ENCODE results near the gene PTCHD1. TPM values are rescaled to one million over a fixed set of nuclear protein-coding genes. Genes with fewer than 3 reads are reported as not detected.

PTCHD1 gene
- total and polyA plus RNA-seq, 5 experiments from 2014 or later, result not detected

DNA sequence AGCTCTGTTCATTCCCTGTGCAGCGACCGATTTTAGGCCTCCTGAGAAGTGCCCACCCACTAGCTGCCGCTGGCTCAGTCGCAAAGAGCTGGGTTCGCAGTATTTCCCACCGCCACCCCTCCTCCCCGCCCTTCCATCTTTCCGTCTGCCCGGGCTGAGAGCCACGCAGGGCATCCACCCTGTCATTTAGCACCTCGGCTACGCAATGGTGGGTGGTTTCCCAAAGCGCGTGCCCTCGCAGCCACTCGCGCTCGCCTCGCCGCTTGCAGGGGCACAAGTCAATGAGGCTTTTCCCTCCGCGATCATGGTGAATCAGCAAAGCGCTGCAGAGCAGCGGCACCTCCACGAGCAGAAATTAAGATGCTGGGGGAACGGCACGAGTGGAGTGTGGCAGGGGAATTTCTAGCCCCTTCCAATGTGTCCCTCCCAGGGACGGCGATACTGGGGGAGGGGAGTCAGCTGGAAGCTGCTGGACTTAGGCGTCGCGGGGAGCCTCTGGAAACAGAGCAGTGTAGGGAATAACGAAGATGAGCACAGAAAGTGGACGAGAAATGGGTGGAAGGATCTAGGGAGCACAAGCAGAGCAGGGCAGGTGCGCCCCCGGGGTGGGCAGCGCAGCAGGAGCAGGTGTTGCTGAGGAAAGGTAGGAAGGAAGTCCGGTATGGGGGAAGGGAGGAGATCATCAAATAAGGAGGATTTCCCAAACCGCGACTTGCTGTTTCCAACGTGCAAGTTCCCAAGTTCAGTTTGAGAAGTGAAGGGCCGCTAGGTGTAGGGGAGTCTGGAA, 2.4 kb upstream of the PTCHD1 start:
- no peak for ATAC-seq
- H3K9me3 Mint-ChIP-seq, result peaks cover 0 to 10% (median 0%) of the 10 kb centered on the region in 9 donors
- H3K36me3 Mint-ChIP-seq, result peaks cover 0 to 3% (median 0%) of the 10 kb centered on the region in 3 donors
- POLR2A ChIA-PET, result no interaction called here
- peak overlapping the region in 7 of 10 donors; percentile 7 to 70 (median 47) for H3K4me3 Mint-ChIP-seq
- DNase-seq, result peak in 1 of 10 donors; percentile 0
- H3K4me1 Mint-ChIP-seq, result peaks cover 6 to 17% (median 11%) of the 10 kb centered on the region in 4 donors
- peaks cover 19 to 51% (median 31%) of the 10 kb centered on the region in 5 donors for H3K27me3 Mint-ChIP-seq
- H3K27ac Mint-ChIP-seq, result peak overlapping the region in 1 of 10 donors; percentile 40

DNA sequence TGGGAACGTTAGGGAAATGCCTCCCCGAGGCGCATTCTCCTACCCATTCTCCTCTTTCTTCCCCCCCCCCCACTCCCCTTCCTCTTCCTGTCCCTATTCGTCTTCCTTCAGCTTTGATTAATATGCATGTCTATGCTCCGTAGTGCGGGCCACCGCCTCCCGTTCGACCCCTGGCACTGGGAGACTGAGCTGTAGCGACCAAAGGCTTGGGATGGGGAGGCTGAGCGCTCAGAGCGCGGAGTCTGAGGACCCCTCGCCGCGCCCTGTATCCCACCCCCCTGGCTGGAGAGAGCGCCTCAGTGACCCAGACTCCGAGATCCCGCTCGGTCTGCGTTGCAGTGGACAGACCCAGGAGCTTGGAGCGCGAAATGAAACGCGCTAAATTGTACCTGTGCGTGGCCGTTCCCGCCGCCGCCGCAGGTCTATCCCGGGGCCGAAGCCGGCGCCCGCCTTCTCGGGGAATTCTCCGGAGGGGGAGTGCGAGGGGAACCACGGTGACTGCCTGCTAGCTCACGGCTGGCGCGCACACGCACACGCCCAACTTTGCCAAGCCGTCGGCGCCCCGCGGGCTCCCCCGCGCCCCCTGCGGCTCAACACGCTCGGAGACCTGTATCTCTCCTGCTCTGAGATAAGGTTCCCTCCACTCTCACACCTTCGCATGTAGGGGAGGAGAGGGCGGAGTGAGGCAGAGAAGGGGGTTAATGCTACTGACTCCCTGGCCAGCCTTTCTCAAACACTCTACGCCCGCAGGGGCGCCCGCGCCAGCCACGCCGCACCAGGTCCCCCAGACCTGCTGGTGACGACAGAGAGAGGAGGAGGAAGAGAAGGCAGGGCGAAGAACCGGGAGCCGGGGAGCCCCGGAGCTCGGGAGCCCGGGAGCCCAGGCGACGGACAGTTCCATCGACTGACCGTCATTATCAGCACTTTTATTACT, 1.5 kb upstream of the PTCHD1 start:
- H3K27ac Mint-ChIP-seq, result no peak overlapping the region
- H3K36me3 Mint-ChIP-seq, result peaks cover 0 to 3% (median 0%) of the 10 kb centered on the region in 3 donors
- no peak for ATAC-seq
- no peak for DNase-seq
- peak overlapping the region in 2 of 10 donors; percentile 43 to 57 for H3K4me3 Mint-ChIP-seq
- POLR2A ChIA-PET, result no interaction called here
- peaks cover 0 to 7% (median 0%) of the 10 kb centered on the region in 9 donors for H3K9me3 Mint-ChIP-seq
- peaks cover 6 to 17% (median 11%) of the 10 kb centered on the region in 4 donors for H3K4me1 Mint-ChIP-seq
- peaks cover 19 to 51% (median 33%) of the 10 kb centered on the region in 5 donors for H3K27me3 Mint-ChIP-seq

- POLR2A ChIA-PET, result no interaction called here
- Mint-ChIP-seq H3K9me3 (peaks cover 0 to 7% (median 0%) of the 10 kb centered on the region in 9 donors), H3K36me3 (peaks cover 0 to 3% (median 0%) of the 10 kb centered on the region in 3 donors), H3K4me1 (peaks cover 6 to 17% (median 11%) of the 10 kb centered on the region in 4 donors), H3K27me3 (peaks cover 17 to 51% (median 33%) of the 10 kb centered on the region in 5 donors), H3K4me3 (peak overlapping the region in 3 of 10 donors; percentile 22 to 57 (median 41)), H3K27ac (no peak overlapping the region)
- no peak for DNase-seq
- ATAC-seq, result no peak
Measured at GRCh38 chrX:23333842-23334520, 668 bp upstream of the PTCHD1 start.

- ATAC-seq (no peak), DNase-seq (no peak)
- peaks cover 19 to 51% (median 33%) of the 10 kb centered on the region in 5 donors for H3K27me3 Mint-ChIP-seq
- H3K4me1 Mint-ChIP-seq, result peaks cover 6 to 17% (median 11%) of the 10 kb centered on the region in 4 donors
- H3K27ac Mint-ChIP-seq, result no peak overlapping the region
- H3K36me3 Mint-ChIP-seq, result peaks cover 0 to 3% (median 0%) of the 10 kb centered on the region in 3 donors
- POLR2A ChIA-PET, result no interaction called here
- no peak overlapping the region for H3K4me3 Mint-ChIP-seq
- H3K9me3 Mint-ChIP-seq, result peaks cover 0 to 7% (median 0%) of the 10 kb centered on the region in 9 donors
Measured at GRCh38 chrX:23334521-23334847, 165 bp upstream of the PTCHD1 start.

DNA sequence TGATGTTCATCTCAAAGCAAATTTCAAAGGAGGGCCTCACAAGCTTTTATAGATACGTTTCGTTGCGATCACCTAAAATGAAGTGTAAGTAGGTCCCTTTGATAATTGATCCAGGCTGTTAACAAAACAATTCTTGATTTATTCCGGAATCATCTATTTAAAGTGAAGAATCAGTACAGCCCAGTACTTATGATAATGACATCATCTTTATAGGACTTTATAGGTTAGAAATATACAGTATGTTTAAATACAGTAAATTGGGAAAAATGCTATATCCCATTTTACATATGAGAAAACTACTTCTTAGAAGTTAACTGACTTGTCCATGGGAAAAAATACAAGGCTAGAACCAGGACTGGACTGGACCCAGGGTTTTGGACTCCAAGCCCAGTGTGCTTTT, 3.7 kb downstream of the PTCHD1 start:
- POLR2A ChIA-PET, result no interaction called here

DNA sequence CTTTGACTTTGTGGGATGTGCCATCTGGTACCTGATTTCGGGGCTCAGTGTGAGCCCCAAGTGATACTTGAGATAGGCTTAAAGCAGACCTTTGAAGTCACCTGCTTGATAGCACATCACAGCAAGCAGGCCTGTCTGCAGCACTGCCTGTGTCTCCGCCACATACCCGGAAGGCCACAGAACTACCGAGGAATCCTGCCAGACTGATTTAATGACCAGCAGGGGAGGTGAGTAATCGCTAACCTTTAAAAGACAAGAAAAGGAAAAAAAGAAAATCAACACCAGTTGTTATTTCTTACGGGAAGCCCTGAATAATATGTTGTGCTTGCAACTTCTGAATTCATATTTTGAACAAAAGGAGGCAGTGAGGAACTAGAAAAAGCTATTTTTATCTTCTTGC, 6.8 kb downstream of the PTCHD1 start:
- Mint-ChIP-seq H3K9me3 (no peaks in the 10 kb centered on the region), H3K27me3 (peaks cover 4 to 14% (median 10%) of the 10 kb centered on the region in 5 donors), H3K4me1 (no peaks in the 10 kb centered on the region), H3K27ac (no peak overlapping the region), H3K4me3 (no peak overlapping the region), H3K36me3 (peaks cover 0 to 5% (median 0%) of the 10 kb centered on the region in 3 donors)
- ATAC-seq (no peak), DNase-seq (no peak)
- POLR2A ChIA-PET, result no interaction called here

More for the DNA sequence above, 3.7 kb downstream of the PTCHD1 start:
- Mint-ChIP-seq H3K9me3 (peaks cover 0 to 2% (median 0%) of the 10 kb centered on the region in 9 donors), H3K4me1 (peaks cover 0 to 8% (median 2%) of the 10 kb centered on the region in 4 donors), H3K27ac (no peak overlapping the region), H3K27me3 (peaks cover 7 to 27% (median 21%) of the 10 kb centered on the region in 5 donors), H3K4me3 (no peak overlapping the region), H3K36me3 (peaks cover 0 to 3% (median 0%) of the 10 kb centered on the region in 3 donors)
- ATAC-seq (no peak), DNase-seq (no peak)

- Mint-ChIP-seq H3K27ac (no peak overlapping the region), H3K9me3 (peaks cover 0 to 11% (median 0%) of the 10 kb centered on the region in 9 donors), H3K4me1 (no peaks in the 10 kb centered on the region), H3K4me3 (no peak overlapping the region), H3K27me3 (peaks cover 5 to 10% (median 9%) of the 10 kb centered on the region in 5 donors), H3K36me3 (peaks cover 0 to 6% (median 0%) of the 10 kb centered on the region in 3 donors)
- POLR2A ChIA-PET, result no interaction called here
- ATAC-seq (no peak), DNase-seq (no peak)
Measured at GRCh38 chrX:23344238-23344903, 9.7 kb downstream of the PTCHD1 start.

DNA sequence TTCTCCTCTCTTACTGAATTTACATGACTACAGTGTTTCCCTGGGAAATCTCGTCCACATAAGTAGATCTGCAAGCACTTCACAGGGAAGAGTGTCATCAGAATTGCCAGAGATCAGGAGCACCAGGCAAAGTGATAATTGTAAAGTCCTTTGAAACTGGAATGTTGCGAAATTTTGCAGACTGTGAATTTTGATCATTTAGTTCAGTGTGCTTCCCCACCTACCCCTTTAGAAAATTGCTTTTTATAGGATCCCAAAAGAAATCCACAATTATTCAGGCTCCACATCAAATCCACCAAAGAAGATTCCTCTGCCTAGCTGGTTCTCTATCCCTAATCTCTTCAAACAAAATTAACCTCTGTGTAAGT, 10.2 kb downstream of the PTCHD1 start:
- ATAC-seq, result no peak
- H3K27ac Mint-ChIP-seq, result no peak overlapping the region
- H3K27me3 Mint-ChIP-seq, result peaks cover 5 to 10% (median 9%) of the 10 kb centered on the region in 5 donors
- no peaks in the 10 kb centered on the region for H3K4me1 Mint-ChIP-seq
- H3K9me3 Mint-ChIP-seq, result peaks cover 0 to 11% (median 2%) of the 10 kb centered on the region in 9 donors
- POLR2A ChIA-PET, result no interaction called here
- H3K36me3 Mint-ChIP-seq, result peaks cover 0 to 6% (median 0%) of the 10 kb centered on the region in 3 donors
- no peak for DNase-seq
- H3K4me3 Mint-ChIP-seq, result no peak overlapping the region

DNA sequence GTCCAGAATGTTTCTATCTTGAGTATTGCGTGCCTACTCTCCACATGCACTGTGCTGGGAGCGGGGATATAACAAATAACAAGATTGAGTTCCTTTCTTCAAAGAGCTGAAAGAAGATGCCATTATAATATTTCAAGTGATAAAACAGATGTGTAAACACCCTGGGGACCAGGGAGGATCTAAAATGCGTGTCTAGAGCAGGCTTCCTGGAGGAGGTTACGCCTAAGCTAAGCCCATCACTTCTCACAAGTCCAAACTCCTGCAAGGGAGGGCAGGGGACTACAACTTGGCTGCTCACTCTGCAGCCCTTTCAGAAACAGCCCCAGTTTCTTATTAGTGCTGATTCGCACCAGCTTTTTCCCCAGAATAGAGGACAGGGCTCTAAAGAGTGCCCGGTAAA, 21.5 kb downstream of the PTCHD1 start:
- peaks cover 0 to 12% (median 0%) of the 10 kb centered on the region in 5 donors for H3K27me3 Mint-ChIP-seq
- H3K4me1 Mint-ChIP-seq, result no peaks in the 10 kb centered on the region
- DNase-seq, result no peak
- POLR2A ChIA-PET, result no interaction called here
- no peak overlapping the region for H3K27ac Mint-ChIP-seq
- no peak for ATAC-seq
- no peaks in the 10 kb centered on the region for H3K36me3 Mint-ChIP-seq
- H3K9me3 Mint-ChIP-seq, result peaks cover 0 to 19% (median 3%) of the 10 kb centered on the region in 9 donors
- H3K4me3 Mint-ChIP-seq, result no peak overlapping the region

GRCh38 chrX:23364416-23364815, 29.8 kb downstream of the PTCHD1 start:
- no peak overlapping the region for H3K4me3 Mint-ChIP-seq
- peaks cover 0 to 14% (median under 1%) of the 10 kb centered on the region in 9 donors for H3K9me3 Mint-ChIP-seq
- peaks cover 0 to 23% (median 2%) of the 10 kb centered on the region in 5 donors for H3K27me3 Mint-ChIP-seq
- H3K36me3 Mint-ChIP-seq, result no peaks in the 10 kb centered on the region
- H3K4me1 Mint-ChIP-seq, result no peaks in the 10 kb centered on the region
- ATAC-seq, result no peak
- no peak overlapping the region for H3K27ac Mint-ChIP-seq
- POLR2A ChIA-PET, result no interaction called here
- DNase-seq, result no peak

DNA sequence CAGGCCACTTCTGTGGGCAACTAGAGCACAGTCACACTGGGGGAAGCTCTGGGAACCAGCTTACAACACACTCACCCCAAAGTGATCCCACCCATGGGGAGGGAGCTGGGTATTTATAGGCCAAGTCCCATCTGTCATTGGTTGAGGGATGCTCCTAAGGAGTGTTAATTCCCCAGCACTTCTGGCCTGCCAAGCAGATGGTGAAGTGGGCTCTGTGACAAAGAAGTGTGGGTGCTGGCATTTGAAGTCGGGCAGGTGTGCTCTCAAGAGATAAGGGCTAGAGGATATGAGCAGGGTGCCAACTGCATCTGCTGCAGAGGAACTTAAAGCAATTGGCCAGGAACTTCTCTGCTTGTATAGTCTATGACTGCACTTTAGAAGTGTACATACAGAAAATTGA, 30.9 kb downstream of the PTCHD1 start:
- Mint-ChIP-seq H3K4me3 (no peak overlapping the region), H3K4me1 (no peaks in the 10 kb centered on the region), H3K36me3 (no peaks in the 10 kb centered on the region), H3K9me3 (peaks cover 0 to 13% (median 0%) of the 10 kb centered on the region in 9 donors), H3K27ac (no peak overlapping the region), H3K27me3 (peaks cover 0 to 23% (median 2%) of the 10 kb centered on the region in 5 donors)
- no peak for DNase-seq
- no peak for ATAC-seq
- POLR2A ChIA-PET, result no interaction called here

- H3K9me3 Mint-ChIP-seq, result peaks cover 0 to 10% (median 0%) of the 10 kb centered on the region in 9 donors
- ATAC-seq (no peak), DNase-seq (no peak)
- POLR2A ChIA-PET, result no interaction called here
- no peaks in the 10 kb centered on the region for H3K36me3 Mint-ChIP-seq
- no peak overlapping the region for H3K27ac Mint-ChIP-seq
- H3K27me3 Mint-ChIP-seq, result peaks cover 0 to 23% (median 2%) of the 10 kb centered on the region in 5 donors
- H3K4me1 Mint-ChIP-seq, result no peaks in the 10 kb centered on the region
- no peak overlapping the region for H3K4me3 Mint-ChIP-seq
Measured at GRCh38 chrX:23366914-23367313, 32.3 kb downstream of the PTCHD1 start.
